GM18498 (cell line): ENCODE measurements around the gene GPR26.

ENCODE experiments used
- ATAC-seq: cut with Tn5 transposase; IDR thresholded peaks from one replicate; pipeline ENCODE4 v1.9.1; 2021; ENCODE audit warnings: mild to moderate bottlenecking, moderate library complexity; ENCODE audit not compliant: unreplicated experiment

GPR26 gene

DNA sequence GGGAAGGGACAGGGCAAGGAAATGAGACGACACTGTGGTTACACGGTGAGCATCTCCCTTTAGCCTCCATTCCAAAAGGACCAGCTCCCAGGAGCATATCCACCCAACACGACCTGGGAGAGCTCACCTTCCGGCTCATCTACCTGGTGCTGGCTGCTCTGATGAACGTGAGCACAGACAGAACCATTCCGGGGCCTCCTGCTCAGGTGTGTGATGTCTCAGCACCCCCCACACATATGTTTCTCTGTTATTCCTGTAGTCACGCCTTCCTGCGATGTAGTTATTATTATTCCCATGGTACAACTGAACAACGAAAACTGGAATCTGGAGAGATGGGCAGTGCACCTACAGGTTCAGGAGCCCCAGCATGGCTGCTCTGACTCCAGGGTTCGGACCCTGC is 20.5 kb upstream of the GPR26 start:
- no peak for ATAC-seq

DNA sequence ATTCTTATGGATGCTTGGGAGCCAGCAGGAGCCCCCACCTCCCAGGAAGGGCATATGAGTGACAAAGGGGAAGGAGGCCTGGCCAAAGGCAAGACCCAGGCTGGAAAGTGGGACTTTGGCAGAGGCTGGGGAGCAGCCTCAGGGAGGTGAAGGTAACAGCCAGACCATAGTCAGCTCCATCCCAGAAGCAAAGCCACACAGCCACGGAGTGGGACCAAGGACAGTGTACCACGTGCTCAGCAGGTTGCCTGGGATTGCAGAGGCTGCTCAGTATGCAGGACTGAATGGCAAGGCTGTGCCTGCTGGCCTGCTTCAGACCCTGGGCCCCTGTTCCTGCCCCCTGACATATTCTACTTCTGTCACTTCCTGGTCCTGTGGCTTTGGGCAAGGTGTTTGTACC is 17.6 kb upstream of the GPR26 start:
- no peak for ATAC-seq

DNA sequence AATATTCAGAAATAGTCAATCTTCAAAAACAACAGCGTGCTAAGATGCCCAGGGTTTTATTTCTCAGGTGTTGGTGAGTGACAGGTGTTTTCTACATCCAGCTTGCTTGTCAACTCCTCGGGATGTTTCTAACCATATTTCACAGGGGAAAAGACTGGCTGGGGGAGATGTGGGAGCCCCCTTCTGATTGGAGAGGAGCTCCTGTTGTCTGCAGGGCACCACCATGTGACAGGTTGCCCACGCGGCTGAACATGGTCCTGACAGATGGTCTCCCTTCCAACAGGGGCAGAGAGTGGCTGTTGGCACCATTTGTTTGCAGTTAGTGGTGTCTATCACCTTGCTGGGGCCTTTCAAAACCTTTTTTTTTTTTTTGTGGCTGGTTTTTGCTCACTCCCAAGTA is 16.5 kb upstream of the GPR26 start:
- ATAC-seq = no peak

DNA sequence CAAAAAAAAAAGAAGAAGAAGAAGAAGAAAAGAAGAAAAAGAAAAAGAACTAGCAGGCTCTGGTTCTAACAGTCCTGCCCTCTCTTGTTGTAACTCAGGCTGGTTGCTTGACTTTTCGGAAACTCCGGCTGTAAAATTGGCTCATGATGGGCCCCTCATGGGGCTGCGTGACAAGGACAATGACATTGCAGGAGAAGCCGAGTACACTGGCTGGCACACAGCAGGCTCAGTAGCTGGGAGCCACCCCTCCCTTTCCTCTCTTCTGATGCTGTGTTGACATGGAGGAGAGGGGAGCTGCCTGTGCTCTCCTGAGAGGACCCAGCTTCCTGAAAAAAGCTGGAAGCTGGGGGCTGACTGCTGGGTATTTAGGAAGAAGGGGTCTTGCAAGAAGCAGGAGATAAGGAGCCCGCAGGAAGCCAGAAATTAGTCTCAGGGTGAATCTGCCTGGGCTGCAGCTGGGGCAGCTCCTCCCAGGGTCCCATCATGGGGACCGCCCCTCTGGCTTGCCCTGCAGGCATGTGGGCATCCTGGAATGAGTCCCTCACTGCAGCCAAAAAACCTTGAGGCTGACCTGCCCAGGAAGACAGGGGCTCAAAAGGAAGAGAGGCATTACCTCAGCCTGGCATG is 14.6 kb upstream of the GPR26 start:
- no peak for ATAC-seq

DNA sequence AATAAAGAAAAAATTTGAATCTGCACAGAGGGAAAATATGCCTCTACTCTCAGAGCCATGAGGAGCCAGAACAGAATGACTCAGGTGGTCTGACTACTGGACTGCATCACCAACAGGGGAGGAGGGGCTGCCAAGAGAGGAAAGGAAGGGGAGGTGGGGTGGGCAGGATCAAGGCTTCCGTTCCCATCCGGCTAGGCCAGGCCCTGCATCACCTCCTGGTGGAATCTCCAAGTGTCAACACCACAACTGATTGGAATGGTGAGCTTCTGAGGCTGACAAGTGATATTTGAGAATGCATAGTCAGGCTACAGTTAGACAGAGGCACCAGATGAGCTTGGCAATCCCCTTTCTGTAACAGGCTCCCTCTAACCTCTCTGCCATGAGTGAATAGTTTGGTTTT is 10.4 kb upstream of the GPR26 start:
- no peak for ATAC-seq

DNA sequence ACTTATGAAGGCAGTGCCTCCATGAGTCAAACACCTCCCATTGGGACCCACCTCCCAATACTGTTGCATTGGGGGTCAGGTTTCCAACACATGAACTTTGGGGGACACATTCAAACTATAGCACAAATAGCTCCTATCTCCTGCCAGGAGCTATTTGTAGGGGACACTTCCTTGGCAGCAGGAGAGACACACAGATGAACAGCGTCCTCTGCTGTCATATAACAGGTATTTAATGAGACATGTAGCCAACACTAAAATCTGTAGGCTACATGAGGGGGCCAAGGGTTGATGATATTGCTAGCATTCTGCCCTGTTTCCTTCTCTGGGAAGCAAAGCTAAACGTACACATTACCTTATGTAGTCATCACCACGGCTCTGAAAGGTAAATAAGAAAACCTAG is 2.6 kb upstream of the GPR26 start:
- ATAC-seq = no peak

GRCh38 chr10:123665491-123666286 is 466 bp upstream of the GPR26 start:
- no peak for ATAC-seq

GRCh38 chr10:123669886-123670285 is 3.7 kb downstream of the GPR26 start:
- no peak for ATAC-seq

DNA sequence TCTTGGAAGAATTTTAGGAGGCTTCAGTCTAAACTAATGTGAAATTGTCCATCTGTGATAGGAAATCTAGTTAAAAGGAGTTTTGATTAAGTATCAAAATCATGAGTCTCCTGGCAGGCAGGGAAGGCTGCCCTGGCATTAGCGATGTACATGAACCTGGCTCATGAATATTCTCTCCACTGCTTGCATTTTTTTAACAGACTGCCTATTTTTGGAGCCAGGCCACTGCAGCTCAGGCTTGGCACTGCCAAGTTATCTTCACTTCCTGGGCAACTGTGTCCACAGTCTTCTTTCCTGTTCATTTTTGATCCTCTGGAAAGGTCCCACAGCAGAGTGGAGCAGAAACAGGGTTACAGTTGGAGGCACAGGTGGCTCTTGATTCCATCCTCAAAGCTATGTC is 7.0 kb downstream of the GPR26 start:
- ATAC-seq = no peak

DNA sequence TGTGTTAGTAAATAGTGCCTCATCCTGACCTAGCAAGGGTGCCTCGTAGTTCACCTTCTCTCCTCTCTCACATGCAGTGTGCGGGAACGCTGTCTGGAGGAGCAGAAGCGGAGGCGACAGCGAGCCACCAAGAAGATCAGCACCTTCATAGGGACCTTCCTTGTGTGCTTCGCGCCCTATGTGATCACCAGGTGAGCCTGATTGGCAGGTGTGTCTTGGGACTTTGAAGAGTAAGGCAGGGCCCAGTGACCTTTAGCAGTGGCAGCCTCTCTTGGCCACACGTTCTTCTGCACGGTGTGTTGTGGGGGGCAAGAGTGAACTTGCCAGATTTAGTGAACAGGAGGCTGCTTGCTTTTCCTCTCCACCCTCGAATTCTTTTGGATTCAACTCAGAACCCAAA is 8.6 kb downstream of the GPR26 start:
- no peak for ATAC-seq

DNA sequence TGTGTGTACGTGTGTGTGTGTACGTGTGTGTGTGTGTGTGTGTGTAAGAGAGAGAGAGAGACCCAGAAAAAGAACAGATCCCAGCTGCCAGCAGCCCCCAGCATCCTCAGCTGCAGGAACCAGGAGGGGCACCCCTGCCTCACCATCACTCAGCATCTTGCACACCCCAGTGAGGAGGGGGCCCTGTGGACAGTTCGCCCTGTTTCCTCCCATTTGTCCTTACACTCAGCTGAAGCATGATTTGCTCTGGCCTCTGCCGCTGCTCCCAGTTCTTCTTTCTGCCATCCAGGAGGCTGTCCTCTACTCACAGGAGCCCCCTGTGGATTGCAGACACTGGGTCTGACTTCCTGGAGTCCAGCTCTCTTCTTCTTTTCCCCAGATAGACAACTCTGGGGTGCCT is 9.7 kb downstream of the GPR26 start:
- ATAC-seq = no peak

GRCh38 chr10:123677556-123677955 is 11.4 kb downstream of the GPR26 start:
- no peak for ATAC-seq

DNA sequence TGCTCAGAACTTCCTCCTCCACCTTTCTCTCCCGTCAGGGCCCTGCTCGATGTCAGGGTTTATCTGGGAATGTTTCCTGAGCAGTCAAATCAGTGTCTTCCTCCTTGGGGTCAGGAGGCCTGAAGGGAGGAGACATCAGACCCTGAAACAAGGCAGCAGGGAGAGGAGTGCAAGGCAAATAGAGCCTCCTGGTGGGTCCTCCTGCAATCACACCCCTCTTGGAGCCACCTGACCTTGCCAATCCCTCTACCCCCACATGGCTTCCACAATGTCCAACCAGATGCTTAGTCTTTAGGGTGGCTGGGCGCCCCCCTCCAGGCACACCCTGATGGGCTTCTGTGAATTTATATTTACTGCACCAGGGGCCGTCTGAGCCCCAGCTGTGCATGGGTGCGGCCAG is 12.2 kb downstream of the GPR26 start:
- no peak for ATAC-seq

DNA sequence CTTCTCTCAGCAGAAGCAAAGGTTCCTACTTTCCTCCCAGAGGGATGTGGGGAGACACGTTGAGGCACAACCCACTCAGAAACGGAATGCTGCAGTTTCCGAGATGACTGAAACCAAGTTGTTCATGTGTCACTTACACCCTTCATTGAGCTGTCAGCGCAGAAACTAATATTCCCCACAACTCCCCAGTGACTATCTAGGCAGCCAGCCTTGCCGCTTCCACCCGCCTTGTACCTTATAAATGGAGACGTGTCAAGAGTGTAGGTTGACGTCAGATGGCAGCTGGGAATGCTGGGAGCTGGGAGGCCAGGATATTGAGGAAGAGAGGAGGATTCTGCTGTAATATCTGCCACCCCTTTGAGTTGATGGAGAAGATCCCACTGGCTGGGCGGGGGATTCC is 15.1 kb downstream of the GPR26 start:
- no peak for ATAC-seq

GRCh38 chr10:123682477-123682876 is 16.3 kb downstream of the GPR26 start:
- no peak for ATAC-seq

DNA sequence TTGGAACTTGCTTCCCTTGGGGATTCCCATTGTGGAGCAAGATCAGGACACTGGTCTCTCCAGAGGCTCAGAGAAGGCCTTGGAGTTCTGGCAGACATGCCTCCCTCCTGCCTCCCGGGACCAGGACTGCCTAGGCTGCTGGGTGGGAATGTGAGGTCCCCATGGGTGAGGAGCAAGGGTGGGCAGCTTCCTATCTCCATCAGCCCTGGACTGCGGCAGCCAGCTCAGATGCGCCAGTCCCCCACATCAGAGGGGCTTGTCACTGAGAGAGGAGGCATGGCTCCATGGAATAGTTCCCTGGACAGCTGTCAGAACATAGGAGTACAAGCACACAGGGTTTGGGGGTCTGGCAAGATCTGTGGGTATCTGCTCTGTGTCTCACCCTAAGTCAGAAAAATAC is 17.3 kb downstream of the GPR26 start:
- no peak for ATAC-seq

- no peak for ATAC-seq
These were observed 17.7 kb downstream of the GPR26 start for GRCh38 chr10:123683865-123684264.

GRCh38 chr10:123685260-123685659 is 19.1 kb downstream of the GPR26 start:
- no peak for ATAC-seq

DNA sequence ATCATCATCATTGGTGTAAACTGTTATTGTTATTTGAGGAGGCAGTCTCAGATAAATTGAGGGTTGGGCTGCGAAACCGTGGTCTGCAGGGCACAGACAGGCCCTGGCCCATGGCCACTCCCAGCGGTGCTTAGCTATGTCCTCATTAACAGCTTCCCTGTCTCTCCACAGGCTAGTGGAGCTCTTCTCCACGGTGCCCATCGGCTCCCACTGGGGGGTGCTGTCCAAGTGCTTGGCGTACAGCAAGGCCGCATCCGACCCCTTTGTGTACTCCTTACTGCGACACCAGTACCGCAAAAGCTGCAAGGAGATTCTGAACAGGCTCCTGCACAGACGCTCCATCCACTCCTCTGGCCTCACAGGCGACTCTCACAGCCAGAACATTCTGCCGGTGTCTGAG is 21.6 kb downstream of the GPR26 start:
- ATAC-seq = no peak

- no peak for ATAC-seq
These were observed 23.7 kb downstream of the GPR26 start for GRCh38 chr10:123689880-123690279.

DNA sequence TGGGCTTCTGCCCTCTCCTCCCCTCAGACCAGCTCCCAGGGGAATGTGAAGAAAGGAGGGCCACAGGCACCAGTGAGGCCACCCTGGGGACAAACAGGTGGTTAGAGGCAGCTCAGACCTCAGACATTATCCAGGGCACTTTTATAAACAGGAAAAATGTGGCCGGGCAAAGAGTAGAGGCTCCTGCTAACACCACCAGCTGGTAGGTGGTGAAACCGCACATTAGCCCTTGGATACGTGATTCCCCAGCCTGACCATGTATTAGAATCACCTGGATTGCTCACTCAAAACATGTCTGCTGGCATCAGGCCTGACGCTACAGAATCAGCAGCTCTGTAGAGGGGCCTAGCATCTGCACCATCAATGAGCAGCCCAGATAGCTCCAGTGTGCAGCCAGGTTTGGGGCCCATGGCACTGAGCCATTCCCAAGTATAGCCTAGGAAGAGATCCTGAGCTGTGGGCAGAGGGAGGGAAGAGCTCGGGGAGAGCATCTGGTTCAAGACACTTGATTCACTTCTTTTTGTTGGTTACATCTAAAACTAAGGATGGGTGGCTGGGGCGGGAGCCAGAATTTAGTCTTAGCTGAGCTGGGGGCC is 37.1 kb downstream of the GPR26 start:
- ATAC-seq = no peak

DNA sequence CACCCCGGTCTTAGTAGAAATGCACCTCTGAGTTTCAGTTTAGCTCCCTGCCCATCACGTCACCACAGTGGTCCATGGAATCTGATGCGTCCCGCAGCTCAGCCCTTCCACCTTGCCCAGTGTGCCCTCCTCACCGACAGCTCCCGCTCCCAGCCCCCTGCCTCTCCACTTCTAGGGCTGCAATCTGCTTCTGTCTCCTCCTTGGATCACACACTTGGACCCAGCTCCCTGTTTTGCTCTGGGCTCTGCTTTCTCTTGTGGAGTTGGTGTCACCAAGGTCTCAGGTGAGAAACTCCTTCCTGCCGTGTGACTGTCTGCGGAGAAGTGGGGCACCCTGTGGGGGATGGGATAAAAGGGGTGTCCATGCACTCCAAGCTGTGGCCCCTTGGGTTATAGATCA is 37.9 kb downstream of the GPR26 start:
- no peak for ATAC-seq
